NK-92 (cell line): Measurements from ENCODE around the gene CLIC3.

Source experiments
- DNase-seq: peaks from one replicate; lab custom pipeline; 2025; ENCODE audit not compliant: unreplicated experiment; lab: John Stamatoyannopoulos, UW

CLIC3 gene

GRCh38 chr9:136965771-136966484 is 30.4 kb downstream of the CLIC3 start:
- no peak for DNase-seq

GRCh38 chr9:136964833-136965422 is 31.4 kb downstream of the CLIC3 start:
- DNase-seq, result no peak

- DNase-seq, result no peak
Observed at GRCh38 chr9:136964171-136964689, 32.1 kb downstream of the CLIC3 start.

GRCh38 chr9:136963751-136964150 is 32.6 kb downstream of the CLIC3 start:
- no peak for DNase-seq

- no peak for DNase-seq
Observed at GRCh38 chr9:136963341-136963740, 33.0 kb downstream of the CLIC3 start.

- DNase-seq, result no peak
Observed at GRCh38 chr9:136962701-136963248, 33.6 kb downstream of the CLIC3 start.

GRCh38 chr9:136962163-136962562 is 34.2 kb downstream of the CLIC3 start:
- DNase-seq, result no peak

GRCh38 chr9:136961279-136962065 is 34.9 kb downstream of the CLIC3 start:
- DNase-seq, result no peak

GRCh38 chr9:136960938-136961275 is 35.5 kb downstream of the CLIC3 start:
- no peak for DNase-seq

- DNase-seq, result no peak
Observed at GRCh38 chr9:136960212-136960937, 36.0 kb downstream of the CLIC3 start.

- DNase-seq, result no peak
Observed at GRCh38 chr9:136958898-136959850, 37.2 kb downstream of the CLIC3 start.

- no peak for DNase-seq
Observed at GRCh38 chr9:136958473-136958872, 37.9 kb downstream of the CLIC3 start.

- DNase-seq, result no peak
Observed at GRCh38 chr9:136957901-136958300, 38.5 kb downstream of the CLIC3 start.

GRCh38 chr9:136957461-136957860 is 38.9 kb downstream of the CLIC3 start:
- no peak for DNase-seq

GRCh38 chr9:136956604-136957003 is 39.8 kb downstream of the CLIC3 start:
- no peak for DNase-seq

- no peak for DNase-seq
Observed at GRCh38 chr9:136955943-136956335, 40.4 kb downstream of the CLIC3 start.

- DNase-seq, result no peak
Observed at GRCh38 chr9:136955202-136955942, 41.0 kb downstream of the CLIC3 start.

GRCh38 chr9:136954270-136955083 is 41.9 kb downstream of the CLIC3 start:
- DNase-seq, result no peak
